GM21360 (cell line): Measurements from ENCODE around the gene LRP1B.

ENCODE experiments used
- ATAC-seq: cut with Tn5 transposase; IDR thresholded peaks from one replicate; pipeline ENCODE4 v1.9.1; 2021; ENCODE audit warnings: mild to moderate bottlenecking, moderate library complexity; ENCODE audit not compliant: unreplicated experiment

Gene LRP1B

GRCh38 chr2:141703501-141703900, 427.3 kb downstream of the LRP1B start:
- no peak for ATAC-seq

- no peak for ATAC-seq
Measured at GRCh38 chr2:141701618-141702017, 429.2 kb downstream of the LRP1B start.

- no peak for ATAC-seq
Measured at GRCh38 chr2:141699573-141699972, 431.2 kb downstream of the LRP1B start.

- no peak for ATAC-seq
Measured at GRCh38 chr2:141698500-141698899, 432.3 kb downstream of the LRP1B start.

- ATAC-seq = no peak
Measured at GRCh38 chr2:141697035-141697434, 433.8 kb downstream of the LRP1B start.

- ATAC-seq = no peak
Measured at GRCh38 chr2:141694180-141694579, 436.6 kb downstream of the LRP1B start.

GRCh38 chr2:141692829-141693228, 438.0 kb downstream of the LRP1B start:
- no peak for ATAC-seq

GRCh38 chr2:141676139-141676538, 454.7 kb downstream of the LRP1B start:
- no peak for ATAC-seq

GRCh38 chr2:141666191-141666590, 464.6 kb downstream of the LRP1B start:
- no peak for ATAC-seq

GRCh38 chr2:141660232-141660631, 470.6 kb downstream of the LRP1B start:
- no peak for ATAC-seq

GRCh38 chr2:141654311-141654710, 476.5 kb downstream of the LRP1B start:
- ATAC-seq = no peak

- no peak for ATAC-seq
Measured at GRCh38 chr2:141653184-141653583, 477.6 kb downstream of the LRP1B start.

GRCh38 chr2:141652308-141652707, 478.5 kb downstream of the LRP1B start:
- no peak for ATAC-seq

- no peak for ATAC-seq
Measured at GRCh38 chr2:141647353-141647752, 483.5 kb downstream of the LRP1B start.

GRCh38 chr2:141641462-141641861, 489.4 kb downstream of the LRP1B start:
- no peak for ATAC-seq

- ATAC-seq = no peak
Measured at GRCh38 chr2:141639809-141640208, 491.0 kb downstream of the LRP1B start.

- no peak for ATAC-seq
Measured at GRCh38 chr2:141633132-141633531, 497.7 kb downstream of the LRP1B start.

GRCh38 chr2:141630407-141630930, 500.3 kb downstream of the LRP1B start:
- ATAC-seq = no peak

- ATAC-seq = no peak
Measured at GRCh38 chr2:141620372-141620771, 510.4 kb downstream of the LRP1B start.

GRCh38 chr2:141618457-141618856, 512.4 kb downstream of the LRP1B start:
- no peak for ATAC-seq

GRCh38 chr2:141611981-141612380, 518.8 kb downstream of the LRP1B start:
- no peak for ATAC-seq

GRCh38 chr2:141611176-141611571, 519.6 kb downstream of the LRP1B start:
- ATAC-seq = no peak

- no peak for ATAC-seq
Measured at GRCh38 chr2:141610564-141611175, 520.1 kb downstream of the LRP1B start.
